ENCODE results near the gene ALG1.
"Not testable (repeated sequence)": the region's sequence is repeated elsewhere in the genome, so short reads cannot be mapped to it uniquely, and the experiment has no call there.

ALG1 gene, protein sequence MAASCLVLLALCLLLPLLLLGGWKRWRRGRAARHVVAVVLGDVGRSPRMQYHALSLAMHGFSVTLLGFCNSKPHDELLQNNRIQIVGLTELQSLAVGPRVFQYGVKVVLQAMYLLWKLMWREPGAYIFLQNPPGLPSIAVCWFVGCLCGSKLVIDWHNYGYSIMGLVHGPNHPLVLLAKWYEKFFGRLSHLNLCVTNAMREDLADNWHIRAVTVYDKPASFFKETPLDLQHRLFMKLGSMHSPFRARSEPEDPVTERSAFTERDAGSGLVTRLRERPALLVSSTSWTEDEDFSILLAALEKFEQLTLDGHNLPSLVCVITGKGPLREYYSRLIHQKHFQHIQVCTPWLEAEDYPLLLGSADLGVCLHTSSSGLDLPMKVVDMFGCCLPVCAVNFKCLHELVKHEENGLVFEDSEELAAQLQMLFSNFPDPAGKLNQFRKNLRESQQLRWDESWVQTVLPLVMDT

DNA sequence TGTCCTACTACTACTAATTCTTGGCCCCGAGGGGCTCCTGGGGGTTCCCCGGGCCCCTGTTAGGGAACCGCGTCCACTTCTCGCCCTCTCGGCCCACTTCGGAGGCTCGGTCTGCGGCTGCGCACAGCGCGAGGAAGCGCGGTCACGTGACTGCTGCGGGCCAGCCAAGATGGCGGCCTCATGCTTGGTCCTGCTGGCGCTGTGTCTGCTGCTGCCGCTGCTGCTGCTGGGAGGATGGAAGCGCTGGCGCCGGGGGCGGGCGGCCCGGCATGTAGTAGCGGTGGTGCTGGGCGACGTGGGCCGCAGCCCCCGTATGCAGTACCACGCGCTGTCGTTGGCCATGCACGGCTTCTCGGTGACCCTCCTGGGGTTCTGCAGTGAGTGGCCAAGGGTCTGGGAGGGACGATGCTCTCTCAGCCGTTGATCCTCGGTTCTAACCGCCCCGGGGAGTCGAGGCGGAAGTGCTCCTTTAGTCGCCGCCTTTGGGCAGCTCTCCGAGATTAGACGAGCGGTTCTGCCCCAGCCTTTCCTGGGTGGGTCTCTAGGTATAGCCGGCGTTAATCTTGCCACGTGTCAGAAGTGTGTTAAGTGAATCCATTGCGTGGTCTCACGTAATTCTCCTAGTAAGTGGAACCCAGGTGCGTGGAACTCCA, at the start of gene ALG1:
Gene ALG1, plus strand, starts transcription at position 163 of the 653 bp plus-strand sequence. Its CDS starts 7 bp downstream, at position 170.
- DNase-seq = peak in 1 of 2 experiments; percentile 65

DNA sequence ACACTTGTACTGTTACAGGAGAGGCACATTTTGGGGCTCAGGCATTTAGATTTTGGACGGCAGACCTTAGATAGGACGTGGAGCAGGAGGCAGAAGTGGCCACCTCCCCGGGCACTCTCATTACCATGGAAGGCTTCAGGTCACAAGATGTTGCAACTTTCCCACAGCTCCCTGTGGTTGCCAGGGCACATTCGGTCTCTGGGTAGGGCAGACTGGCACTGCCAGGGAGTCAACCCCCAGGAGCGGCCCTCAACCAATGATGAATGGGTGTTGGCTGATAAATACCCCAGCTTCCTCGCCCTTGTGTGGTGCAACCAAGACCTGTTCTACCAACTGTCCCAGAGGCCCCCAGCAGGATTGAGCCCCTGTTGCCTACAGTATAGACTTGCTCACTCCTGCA, 49.1 kb upstream of the ALG1 start:
- no peak for DNase-seq

DNA sequence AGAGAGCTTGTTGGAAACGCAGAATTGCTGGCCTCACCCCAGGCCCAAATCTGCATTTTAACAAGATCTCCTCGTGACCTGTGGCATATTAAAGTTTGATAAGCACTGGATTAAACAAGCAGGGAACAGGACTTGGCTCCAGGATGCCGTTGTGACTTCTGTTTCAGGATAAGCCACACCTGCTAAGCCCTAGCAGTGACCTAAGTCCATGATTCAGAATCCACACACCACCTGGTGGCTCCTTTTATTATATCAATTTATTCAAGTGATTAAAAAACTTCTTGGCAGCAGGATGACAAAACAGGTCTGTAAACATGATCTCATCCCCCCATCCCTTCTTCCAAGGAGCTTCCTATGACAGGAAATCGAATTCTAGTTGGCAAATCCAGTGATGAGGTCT, 47.0 kb upstream of the ALG1 start:
- no peak for DNase-seq

DNA sequence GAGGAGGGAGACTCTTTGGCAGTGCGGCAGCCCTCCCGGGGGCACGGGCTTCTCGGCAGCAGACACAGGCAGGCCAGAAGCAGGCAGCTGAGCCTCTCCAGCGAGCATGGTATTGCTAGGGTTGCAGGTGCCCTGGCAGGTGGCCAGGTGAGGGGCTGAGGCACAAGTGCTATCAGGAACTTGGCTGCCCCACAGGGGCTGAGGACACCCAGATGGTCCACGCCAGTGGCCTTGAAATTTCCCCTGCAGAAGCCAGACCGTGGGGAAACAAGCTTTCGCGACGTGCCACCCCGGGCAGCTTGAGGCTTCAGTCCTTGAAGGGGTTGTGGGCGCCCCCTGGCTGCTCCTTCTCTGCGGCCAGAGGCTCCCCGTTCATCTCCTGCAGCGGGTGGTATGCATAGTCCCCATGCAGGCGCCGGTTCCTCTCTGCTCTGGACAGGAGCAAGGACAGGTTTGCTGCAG, 46.4 kb upstream of the ALG1 start:
- no peak for DNase-seq

DNA sequence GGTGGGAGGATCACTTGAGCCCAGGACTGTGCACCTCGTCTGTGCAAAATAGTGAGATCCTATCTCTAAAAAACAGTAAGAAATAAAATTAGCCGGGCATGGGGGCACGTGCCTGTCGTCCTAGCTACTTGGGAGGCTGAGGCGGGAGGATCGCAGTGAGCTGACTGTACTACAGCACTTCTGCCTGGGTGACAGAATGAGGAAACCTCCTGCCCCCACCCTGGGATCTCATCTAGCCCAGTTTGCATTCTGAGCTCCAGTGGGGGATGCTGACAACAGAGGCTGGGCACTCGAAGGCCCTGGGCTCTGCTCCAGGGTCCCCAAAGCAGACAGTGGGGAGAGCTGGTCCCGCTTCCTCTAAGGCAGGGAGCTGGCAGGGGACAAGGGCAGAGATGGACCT, 45.0 kb upstream of the ALG1 start:
- DNase-seq = no peak

DNA sequence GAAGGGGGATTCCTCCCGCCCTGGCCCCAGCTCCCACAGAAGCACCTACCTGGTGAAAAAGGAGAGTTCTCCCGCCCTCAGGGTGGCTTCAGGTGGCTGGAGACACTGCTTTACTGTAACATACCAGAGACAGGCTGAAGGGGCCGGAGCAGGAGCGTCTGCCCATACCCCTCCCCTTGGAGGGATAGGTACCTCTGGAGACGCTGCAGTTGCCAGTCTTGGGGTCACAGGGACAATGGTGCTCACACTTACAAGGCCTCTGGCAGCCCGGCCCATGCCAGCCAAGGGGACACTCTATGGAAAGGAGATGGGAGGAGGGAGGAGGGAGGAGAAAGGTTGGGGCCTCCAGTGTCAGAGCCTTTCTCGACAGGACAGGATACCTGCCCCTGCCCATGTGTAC, 44.6 kb upstream of the ALG1 start:
- no peak for DNase-seq

DNA sequence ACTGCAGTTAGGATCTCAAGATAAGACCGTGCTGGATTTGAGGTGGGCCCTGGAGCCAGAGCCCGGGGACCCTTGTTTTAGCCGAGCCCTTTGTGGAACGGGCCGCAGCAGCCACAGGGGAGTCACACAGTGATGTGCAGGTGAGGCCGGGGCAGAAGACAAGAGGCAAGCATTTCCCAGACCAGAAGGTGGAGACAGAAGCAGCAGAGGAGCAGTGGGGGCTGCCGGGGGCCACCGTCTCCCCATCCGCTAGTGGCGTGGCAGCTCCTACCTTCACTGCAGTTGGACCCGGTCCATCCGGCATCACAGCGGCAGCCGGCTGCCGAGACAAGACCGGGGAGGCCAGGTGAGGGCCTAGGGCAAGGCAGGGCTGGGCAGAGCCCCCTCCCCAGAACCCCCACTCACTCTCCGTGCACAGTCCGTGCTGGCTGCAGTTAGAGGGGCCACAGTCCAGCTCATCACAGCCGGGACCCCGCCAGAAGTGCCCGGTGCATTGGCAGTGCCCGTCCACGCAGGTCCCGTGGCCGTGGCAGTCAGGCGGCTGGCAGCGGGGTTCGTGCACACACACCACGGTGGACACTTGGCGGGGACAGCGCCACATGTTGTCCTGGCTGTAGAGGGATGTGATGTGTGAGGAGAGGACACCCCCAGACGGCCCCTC, 43.9 kb upstream of the ALG1 start:
- DNase-seq = no peak

DNA sequence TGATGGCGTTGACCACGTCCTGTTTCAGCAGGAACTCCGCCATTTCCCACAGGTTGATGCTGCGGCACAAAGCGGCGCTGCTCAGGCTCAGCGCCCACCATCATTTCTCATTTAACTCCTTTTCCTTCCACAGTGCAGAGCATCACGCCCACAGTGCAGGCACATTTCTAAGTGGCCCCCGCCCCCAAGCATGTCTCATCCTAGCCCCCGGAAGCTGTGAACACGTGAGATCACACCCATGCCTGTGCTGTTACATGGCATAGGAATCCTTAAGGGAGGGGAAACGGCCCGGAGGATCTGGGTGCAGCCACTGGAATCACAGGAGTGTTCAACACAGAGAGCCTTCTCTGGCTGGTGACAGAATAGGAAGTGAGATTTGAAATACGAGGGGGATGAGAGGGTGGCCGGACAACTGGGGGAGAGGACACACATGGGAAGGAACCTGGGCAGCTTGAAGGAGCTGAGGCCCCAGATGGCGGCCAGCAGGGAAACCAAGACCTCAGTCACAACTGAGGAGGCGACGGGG, 42.6 kb upstream of the ALG1 start:
- no peak for DNase-seq

DNA sequence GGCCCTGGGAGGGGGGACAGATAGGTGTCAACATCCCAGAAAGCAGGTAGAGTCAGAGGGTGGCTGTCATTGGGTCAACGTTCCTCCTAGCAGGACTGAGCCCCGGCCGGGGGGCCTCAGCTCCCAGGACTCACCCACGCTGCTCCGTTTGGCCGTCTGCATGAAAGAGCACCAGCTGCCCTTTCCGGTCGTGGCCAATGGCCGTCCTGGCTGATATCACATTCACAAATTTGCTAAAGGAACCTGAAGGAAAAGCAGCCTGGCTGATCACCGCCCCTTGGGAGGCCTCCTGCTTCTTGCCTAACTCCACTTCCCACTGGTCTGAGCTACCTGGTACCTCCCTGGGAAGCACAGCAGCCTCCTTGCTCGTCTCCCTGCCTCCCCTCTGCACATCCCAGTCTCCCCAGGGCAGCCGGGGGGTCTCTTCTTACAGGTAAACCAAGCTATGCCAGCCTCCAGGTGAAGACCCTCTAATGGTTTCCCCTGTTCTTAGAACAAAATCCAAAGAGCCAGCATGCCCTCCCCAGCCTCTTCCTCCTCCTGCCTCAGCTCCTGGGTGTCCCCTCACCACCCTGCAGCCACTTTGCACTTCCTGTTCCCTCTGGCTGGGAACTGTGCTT, 41.3 kb upstream of the ALG1 start:
- no peak for DNase-seq

DNA sequence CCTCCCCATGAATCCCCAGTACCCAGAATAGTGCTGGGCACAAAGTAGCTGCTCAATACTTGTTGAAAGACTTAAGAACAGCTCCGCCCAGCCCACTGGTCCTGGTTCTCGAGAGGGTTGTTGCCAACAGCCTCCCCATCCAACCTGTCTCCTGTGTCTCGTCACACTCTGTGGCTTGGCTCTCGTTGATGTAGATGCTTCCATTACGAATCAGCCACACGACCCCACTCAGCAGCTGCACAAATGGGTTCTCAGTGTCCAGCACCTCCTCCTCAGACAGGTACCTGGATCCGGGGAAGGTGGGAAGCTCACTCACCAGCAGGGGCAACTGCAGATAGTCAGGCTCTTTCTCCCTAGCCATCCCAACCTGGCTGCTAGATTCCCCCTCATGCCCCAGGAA, 40.0 kb upstream of the ALG1 start:
- no peak for DNase-seq

DNA sequence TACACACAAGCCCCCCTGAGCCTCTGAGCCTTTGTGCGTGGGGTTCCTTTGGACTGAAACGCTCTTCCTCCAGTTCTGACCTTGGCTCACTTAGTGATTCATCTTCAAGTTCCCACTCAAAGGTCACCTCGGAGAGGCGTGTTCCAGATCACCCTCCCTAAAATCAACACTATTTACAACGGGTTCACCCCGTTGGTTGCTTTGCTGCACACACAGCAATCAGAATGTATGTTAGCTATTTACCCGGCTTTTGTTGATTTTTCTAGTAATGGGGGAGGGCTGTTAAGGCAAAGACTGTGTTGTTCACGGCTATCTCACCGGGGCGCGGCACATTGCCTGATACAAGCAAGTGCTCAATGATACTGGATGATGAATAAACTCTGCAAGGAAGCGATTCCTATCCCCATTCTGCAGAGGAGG, 38.9 kb upstream of the ALG1 start:
- no peak for DNase-seq

DNA sequence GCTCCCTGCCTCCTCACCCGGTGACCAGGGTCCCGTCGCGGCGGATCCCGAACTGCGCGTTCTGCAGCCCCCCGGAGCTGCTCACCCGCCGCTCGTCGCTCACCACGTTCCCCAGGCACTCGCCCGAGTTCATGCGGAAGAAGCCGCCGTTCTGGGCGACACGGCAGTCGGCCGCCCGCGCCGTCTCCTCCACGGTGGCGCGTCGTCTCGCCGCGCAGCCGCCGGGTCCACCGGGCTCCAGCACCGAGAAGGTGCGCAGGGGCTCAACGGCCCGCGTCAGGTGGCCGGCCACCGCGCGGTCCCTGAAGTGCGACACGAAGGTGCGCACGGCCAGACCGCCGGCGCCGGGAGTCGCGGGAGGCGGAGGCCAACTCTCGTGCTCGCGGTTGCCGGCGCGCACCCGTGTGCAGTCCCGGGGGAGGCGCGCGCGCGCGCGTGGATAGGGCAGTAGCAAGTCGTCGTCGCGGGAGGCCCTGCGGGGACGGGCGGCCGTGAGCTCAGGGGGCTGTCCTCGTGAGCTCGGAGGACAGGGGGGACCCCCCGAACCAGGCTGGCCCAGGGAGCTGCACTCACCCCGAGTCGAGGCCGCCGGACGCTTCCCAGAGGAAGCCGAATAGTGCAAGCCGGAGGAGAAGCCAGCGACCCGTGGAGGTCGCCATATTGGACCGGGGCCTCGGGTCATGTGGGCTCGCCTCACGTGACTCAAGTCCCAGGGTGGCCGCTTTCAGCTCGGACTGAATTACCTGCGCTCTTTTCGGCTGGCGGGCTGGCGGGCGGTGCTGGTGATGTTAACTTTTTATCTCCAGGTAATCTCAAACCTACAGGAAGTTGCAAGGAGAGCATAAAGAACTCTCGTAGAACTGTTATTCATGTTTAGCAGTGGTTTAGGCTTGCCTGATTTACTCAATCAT, 38.1 kb upstream of the ALG1 start, which contains the start of gene NAGPA:
Gene NAGPA, minus strand, starts transcription at position 680 of the 911 bp plus-strand sequence. Its CDS starts 21 bp downstream, at position 659.
- peak; percentile 5 to 46 for DNase-seq

DNA sequence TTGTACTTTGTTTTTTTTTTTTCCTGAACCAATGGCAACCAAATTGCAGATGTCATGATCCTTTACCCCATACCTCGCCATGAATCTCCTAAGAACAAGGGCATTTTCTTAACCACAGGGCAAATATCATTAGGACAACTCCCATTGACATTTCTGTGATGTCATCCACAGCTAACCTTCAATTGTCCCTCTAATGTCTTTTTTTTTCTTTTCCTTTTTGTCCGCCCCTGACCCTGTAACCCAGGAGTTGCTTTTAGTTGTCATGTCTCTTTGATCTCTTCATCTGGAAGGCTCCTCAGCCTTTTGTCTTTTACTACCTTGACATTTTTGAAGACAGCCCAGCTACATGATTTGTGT, 37.5 kb upstream of the ALG1 start:
- DNase-seq = no peak

DNA sequence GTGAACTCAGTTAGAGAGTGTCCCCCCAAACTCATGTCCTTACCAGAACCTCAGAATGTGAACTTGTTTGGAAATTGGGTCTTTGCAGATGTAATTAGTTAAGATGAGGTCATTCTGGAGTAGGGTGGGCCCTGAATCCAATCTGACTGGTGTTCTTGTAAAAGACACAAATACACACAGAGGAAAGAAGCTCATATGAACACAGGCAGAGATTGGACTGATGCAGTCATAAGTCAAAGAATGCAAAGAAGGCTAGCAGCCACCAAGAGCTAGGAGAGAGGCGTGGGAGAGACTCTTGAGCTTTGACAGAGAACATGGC, 35.8 kb upstream of the ALG1 start:
- DNase-seq = no peak

DNA sequence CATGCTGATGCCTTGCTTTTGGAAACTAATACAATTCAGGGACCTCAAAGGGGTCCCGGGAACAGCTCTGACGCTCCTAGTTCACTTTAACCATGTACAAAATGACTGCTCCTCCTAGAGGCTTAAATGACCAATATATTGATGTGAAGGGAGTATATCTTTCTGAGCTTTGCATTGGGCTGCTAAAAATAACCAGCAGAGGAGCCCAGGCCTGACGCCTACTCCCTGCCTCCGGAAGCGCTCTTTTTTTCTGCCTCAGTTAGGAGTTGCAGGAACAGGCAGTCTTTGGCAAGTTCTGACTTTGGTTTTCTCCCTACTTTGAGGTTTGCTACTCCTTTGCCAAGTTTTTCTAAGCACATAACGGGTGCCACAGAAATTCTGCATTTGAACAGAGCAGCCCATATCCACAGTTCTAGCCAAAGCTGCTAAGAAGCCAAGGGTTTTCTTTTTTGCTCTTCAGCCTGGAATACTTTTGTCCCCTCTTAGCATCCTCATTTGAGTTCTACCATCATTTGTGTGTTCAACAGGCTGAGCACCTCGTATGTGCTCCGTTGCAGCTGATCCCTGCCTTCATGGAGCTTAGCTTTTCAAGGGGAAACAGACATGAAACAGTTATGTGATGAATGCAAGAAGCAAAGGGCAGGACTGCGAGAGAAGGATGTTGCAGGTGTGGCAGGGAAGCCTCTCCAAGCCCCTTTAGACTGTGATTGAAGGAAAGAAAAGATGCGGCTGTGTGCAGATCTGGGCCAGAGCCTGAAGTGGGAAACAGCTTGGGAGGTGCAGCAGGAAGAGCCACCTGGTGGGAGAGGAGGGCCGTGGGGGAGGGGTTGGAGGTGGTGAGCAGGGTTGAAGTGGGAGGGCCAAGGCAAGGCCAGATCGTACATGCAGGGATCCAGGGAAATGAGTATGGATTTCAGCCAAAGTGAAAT, 35.2 kb upstream of the ALG1 start:
- no peak for DNase-seq

DNA sequence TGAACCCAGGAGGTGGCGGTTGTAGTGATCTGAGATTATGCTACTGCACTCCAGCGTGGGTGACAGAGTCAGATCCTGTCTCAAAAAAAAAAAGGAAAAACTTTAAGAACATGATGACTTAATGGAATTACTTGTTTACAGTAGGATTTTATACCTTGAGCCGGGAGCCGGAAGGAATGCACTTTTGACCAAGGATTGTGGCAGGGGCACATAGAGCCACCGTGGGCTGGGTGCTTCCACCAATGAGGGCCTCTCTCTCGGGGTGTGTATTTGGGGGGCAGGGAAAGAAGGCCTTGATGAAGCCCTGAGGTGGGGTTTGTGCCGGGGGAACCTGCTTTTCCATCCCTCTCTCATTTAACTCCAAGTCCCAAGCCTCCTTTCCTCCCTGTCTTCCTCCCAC, 31.2 kb upstream of the ALG1 start:
- DNase-seq = no peak

DNA sequence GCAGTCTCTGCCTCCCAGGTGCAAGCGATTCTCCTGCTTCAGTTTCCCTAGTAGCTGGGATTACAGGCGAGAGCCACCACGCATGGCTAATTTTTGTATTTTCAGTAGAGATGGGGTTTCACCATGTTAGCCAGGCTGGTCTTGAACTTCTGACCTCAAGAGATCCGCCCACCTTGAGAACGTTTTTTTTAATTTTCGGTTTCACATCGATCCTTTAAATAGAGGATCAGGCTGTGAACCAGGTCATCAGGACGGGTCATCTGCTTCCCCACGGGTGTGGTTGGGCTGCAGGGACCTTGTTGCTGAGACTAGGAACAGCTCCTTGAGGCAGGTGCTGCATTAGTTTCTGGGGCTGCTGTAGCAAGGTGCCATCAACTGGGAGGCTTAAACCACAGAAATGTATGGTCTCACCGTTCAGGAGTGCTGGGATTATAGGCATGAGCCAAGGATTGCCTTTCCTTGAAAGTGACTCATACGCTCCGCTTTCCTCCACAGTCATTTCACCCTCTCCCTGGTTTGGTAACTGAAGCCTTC, 30.0 kb upstream of the ALG1 start:
- DNase-seq = no peak

DNA sequence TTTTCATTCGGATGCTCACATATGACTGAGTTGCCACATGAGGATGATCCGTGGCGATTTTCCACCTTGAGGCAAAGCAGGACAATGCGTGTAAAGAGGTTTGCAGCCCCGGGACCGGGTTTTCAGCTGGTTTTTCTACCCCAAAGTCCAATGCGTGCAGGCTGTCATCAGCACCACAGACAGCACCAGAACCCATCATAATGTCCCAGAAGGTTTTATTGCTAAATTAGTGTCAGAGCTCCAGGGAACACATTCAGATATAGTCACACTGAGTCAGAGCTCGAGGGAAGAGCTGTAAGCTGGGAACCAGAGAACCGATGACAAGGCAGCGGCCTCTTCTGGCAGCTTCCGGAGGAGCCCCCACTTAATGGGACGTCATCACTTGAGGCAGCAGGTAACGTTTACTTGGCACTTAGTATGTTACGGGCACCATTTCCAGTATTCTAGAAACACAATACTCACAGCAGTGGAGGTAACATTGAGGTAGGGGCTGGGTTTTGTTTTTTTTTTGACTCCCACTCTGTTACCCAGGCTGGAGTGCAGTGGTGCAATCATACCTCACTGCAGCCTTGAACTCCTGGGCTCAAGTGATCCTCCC, 29.0 kb upstream of the ALG1 start:
- DNase-seq = no peak

DNA sequence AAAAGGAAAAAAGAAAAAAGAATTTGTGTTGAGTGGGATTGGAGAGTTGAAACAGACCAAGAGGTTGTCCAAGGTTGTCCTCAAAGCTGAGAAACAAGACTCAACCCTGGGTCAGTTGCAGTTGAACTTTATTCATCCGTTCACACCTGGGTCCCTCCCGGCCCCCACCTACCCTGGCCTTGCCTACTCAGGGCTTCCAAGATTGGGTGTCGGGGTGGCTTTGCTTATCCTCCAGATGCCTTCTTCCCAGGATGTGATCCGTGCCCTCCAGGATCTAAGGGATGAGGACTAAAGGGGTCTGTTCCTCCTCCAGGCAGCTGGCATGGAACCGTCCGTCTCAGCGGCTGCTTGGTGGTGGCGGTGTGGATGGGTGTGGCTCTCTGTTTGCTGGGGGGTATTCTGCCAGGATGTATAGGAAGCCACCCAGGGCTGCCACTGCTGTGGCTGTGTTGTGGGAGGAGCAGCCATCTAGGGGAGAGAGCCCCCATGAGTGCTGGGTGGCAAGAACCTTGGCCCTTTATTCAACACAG, 27.6 kb upstream of the ALG1 start:
- DNase-seq = no peak

DNA sequence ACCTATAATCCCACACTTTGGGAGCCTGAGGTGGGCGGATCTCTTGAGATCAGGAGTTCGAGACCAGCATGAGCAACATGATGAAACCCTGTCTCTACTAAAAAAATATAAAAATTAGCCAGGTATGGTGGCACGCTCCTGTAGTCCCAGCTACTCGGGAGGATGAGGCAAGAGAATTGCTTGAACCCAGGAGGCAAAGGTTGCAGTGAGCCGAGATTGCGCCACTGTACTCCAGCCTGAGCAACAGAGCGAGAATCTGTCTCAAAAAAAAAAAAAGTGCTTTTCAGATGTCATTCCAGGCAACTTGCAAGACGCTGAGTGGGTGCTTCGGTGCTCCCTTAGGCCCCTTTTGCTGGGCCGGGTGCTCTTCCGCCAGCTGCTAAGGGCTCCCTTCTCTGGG, 27.1 kb upstream of the ALG1 start:
- DNase-seq = not testable (repeated sequence)

Measured in cerebellar nuclear complex (tissue), 1 donor.